HepG2 (cell line): Measurements from ENCODE around the gene SNAI3. TPM values are rescaled to one million over a fixed set of nuclear protein-coding genes. Genes with fewer than 3 reads are reported as not detected.

ENCODE experiments used
- CCAR2 ChIP-seq: fragments of 200-400 bp; formaldehyde crosslinking; optimal IDR thresholded peaks from 2 replicates; pipeline ENCODE3; 2018; ENCODE audit warnings: low read depth, mild to moderate bottlenecking, low read length, moderate library complexity
- FLYWCH1 ChIP-seq: sonication (generic); formaldehyde crosslinking; IDR thresholded peaks from 2 replicates; pipeline ENCODE4 v1.8.1; 2023; ENCODE audit warnings: mild to moderate bottlenecking, missing genetic modification reagents
- FOXO1 ChIP-seq: sonication (generic); formaldehyde crosslinking; IDR thresholded peaks from 2 replicates; pipeline ENCODE4 v1.4.0; 2020; ENCODE audit warnings: missing genetic modification reagents
- GATAD1 ChIP-seq: IDR thresholded peaks from 2 replicates; pipeline ENCODE4 v1.6.1; 2016; ENCODE audit warnings: missing genetic modification reagents, missing compliant biosample characterization
- GATAD2A ChIP-seq: IDR thresholded peaks from 2 replicates; pipeline ENCODE4 v1.6.1; 2016
- HHEX ChIP-seq: IDR thresholded peaks from 2 replicates; pipeline ENCODE4 v1.6.1; 2016; ENCODE audit warnings: control low read depth
- HOXA7 ChIP-seq: sonication (generic); formaldehyde crosslinking; IDR thresholded peaks from 2 replicates; pipeline ENCODE4 v1.8.1; 2022; ENCODE audit warnings: mild to moderate bottlenecking, missing genetic modification reagents, moderate library complexity
- IRX3 ChIP-seq: sonication (generic); formaldehyde crosslinking; IDR thresholded peaks from 2 replicates; pipeline ENCODE4 v1.8.1; 2023; ENCODE audit warnings: mild to moderate bottlenecking, low read depth, missing genetic modification reagents, borderline replicate concordance
- MAFK ChIP-seq, 2 experiments: IDR thresholded peaks in 1 of 2; conservative IDR thresholded peaks in 1 of 2; 2 replicates each; pipeline ENCODE4 v1.6.1; 2011; ENCODE audit warnings: improper control_type of control experiment in 2 of 2, low read length in 2 of 2
- POLR2A ChIP-seq, 2 experiments: IDR thresholded peaks; 2 replicates each; pipeline ENCODE4 v1.6.1; 2011; ENCODE audit warnings: low read depth in 2 of 2, low read length in 2 of 2, mild to moderate bottlenecking in 1 of 2, moderate library complexity in 1 of 2; ENCODE audit not compliant: insufficient read depth in 1 of 2
- PRMT3 ChIP-seq: sonication (generic); formaldehyde crosslinking; IDR thresholded peaks from 2 replicates; pipeline ENCODE4 v1.8.1; 2022; ENCODE audit warnings: low read depth, mild to moderate bottlenecking, moderate library complexity, missing genetic modification reagents, borderline replicate concordance
- SSRP1 ChIP-seq: IDR thresholded peaks from 2 replicates; pipeline ENCODE4 v1.6.1; 2016; ENCODE audit warnings: control low read depth
- ZMAT3 ChIP-seq: sonication (generic); formaldehyde crosslinking; conservative IDR thresholded peaks from 2 replicates; pipeline ENCODE4 v1.7.0; 2021; ENCODE audit warnings: missing genetic modification reagents
- ZNF224 ChIP-seq: sonication (generic); formaldehyde crosslinking; IDR thresholded peaks from 2 replicates; pipeline ENCODE4 v1.5.0; 2020; ENCODE audit warnings: mild to moderate bottlenecking, missing genetic modification reagents
- ZNF3 ChIP-seq: IDR thresholded peaks from 2 replicates; pipeline ENCODE4 v1.7.0; 2017; ENCODE audit warnings: inconsistent platforms
- ZNF547 ChIP-seq: sonication (generic); formaldehyde crosslinking; IDR thresholded peaks from 2 replicates; pipeline ENCODE4 v1.5.1; 2020; ENCODE audit warnings: mild to moderate bottlenecking, missing genetic modification reagents
- ZNF644 ChIP-seq: IDR thresholded peaks from 2 replicates; pipeline ENCODE4 v1.6.1; 2016; ENCODE audit warnings: low read depth
- polyA plus RNA-seq, 8 experiments: library from polyadenylated mRNA; depleted of rRNA in 3 of 8; stranded (reverse) in 7 of 8; unstranded in 1 of 8; fragments of >200 nt; fragmentation: Illumina TruSeq in 4 of 8; extraction: Trizol in 4 of 8; gene quantifications; 2 replicates each; pipeline versions ENCODE4 v1.2.1 to v1.2.3, GENCODE V29; 2011 to 2016; ENCODE audit warnings: low read depth in 4 of 8, missing spikeins in 1 of 8, mixed read lengths in 1 of 8; ENCODE audit not compliant: insufficient read depth in 1 of 8
- total RNA-seq, 5 experiments: library from RNA; depleted of rRNA; stranded (reverse); fragments of >200 nt; fragmentation: Illumina TruSeq; extraction: Trizol; gene quantifications; 2 replicates each; pipeline ENCODE4 v1.2.3, GENCODE V29; 2016; ENCODE audit warnings: low read depth in 1 of 5
- TF ChIP-seq, protein P1 (sequence below): IDR thresholded peaks from 2 replicates; pipeline ENCODE4 v1.6.1; 2016; ENCODE audit warnings: control low read depth
- TF ChIP-seq, protein P2 (sequence below): sonication (generic); formaldehyde crosslinking; IDR thresholded peaks from 2 replicates; pipeline ENCODE4 v1.5.1; 2020; ENCODE audit warnings: mild to moderate bottlenecking, missing genetic modification reagents, moderate library complexity
- TF ChIP-seq, protein P3 (sequence below): sonication (generic); formaldehyde crosslinking; IDR thresholded peaks from 2 replicates; pipeline ENCODE4 v1.4.0; 2020; ENCODE audit warnings: mild to moderate bottlenecking, missing genetic modification reagents
- TF ChIP-seq, protein P4 (sequence below): sonication (generic); formaldehyde crosslinking; IDR thresholded peaks from 2 replicates; pipeline ENCODE4 v1.8.0; 2022; ENCODE audit warnings: missing genetic modification reagents, mild to moderate bottlenecking, inconsistent platforms, borderline replicate concordance
- TF ChIP-seq, protein P5 (sequence below): sonication (generic); formaldehyde crosslinking; IDR thresholded peaks from 2 replicates; pipeline ENCODE4 v1.5.1; 2020; ENCODE audit warnings: missing genetic modification reagents, mild to moderate bottlenecking, borderline replicate concordance
- TF ChIP-seq, protein P6 (sequence below): sonication (generic); formaldehyde crosslinking; IDR thresholded peaks from 2 replicates; pipeline ENCODE4 v1.5.0; 2020; ENCODE audit warnings: mild to moderate bottlenecking, missing genetic modification reagents, moderate library complexity

The SNAI3 gene
- total and polyA plus RNA-seq, 2 of the 13 experiments (the other 11 are each of a cell fraction or from before 2014, with no cell fraction given): 0.09 to 0.18 TPM

DNA sequence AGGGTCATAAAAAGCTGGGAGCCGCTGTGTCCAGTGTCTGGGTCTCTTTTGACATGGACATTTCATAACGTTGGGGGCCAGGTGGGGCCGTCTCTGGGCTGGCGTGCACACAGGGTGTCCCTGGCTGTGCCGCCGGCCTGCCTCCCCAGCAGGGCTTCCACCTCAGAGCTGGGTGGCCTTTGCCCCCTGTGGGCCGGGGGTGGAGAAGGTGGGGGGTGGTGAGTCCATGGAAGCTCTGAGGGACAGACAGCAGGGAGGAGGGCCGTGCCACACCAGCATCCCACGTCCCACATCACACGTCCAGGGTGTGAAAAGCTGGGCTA is 908 bp upstream of the SNAI3 start (continued):
- TF ChIP-seq PRMT3 (CRISPR knock-in tag) (no peak), SSRP1 (no peak), GATAD1 (CRISPR knock-in tag) (no peak), HHEX (CRISPR knock-in tag) (no peak), POLR2A (IDR thresholded peaks at IDR 0.05; ENCODE audit: insufficient read depth in 1 of 2, low read depth in 2 of 2, low read length in 2 of 2) (no peak), ZNF547 (CRISPR knock-in tag) (no peak), IRX3 (CRISPR knock-in tag) (no peak), CCAR2 (no peak), ZMAT3 (CRISPR knock-in tag) (no peak; the same call in 1 of the 2 replicates), ZNF3 (no peak), ZNF224 (CRISPR knock-in tag) (no peak), HOXA7 (no peak), FOXO1 (no peak; the same call in 1 of the 2 replicates), GATAD2A (CRISPR knock-in tag) (peak; percentile 41), MAFK (conservative IDR thresholded peaks at IDR 0.05 in 1 of 2, IDR thresholded peaks at IDR 0.05 in 1 of 2; ENCODE audit: low read length in 2 of 2) (no peak), FLYWCH1 (CRISPR knock-in tag) (no peak), ZNF644 (CRISPR knock-in tag) (no peak)
- TF ChIP-seq, protein P1, sequence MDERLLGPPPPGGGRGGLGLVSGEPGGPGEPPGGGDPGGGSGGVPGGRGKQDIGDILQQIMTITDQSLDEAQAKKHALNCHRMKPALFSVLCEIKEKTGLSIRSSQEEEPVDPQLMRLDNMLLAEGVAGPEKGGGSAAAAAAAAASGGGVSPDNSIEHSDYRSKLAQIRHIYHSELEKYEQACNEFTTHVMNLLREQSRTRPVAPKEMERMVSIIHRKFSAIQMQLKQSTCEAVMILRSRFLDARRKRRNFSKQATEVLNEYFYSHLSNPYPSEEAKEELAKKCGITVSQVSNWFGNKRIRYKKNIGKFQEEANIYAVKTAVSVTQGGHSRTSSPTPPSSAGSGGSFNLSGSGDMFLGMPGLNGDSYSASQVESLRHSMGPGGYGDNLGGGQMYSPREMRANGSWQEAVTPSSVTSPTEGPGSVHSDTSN (CRISPR knock-in tag): no peak
- TF ChIP-seq, protein P2, sequence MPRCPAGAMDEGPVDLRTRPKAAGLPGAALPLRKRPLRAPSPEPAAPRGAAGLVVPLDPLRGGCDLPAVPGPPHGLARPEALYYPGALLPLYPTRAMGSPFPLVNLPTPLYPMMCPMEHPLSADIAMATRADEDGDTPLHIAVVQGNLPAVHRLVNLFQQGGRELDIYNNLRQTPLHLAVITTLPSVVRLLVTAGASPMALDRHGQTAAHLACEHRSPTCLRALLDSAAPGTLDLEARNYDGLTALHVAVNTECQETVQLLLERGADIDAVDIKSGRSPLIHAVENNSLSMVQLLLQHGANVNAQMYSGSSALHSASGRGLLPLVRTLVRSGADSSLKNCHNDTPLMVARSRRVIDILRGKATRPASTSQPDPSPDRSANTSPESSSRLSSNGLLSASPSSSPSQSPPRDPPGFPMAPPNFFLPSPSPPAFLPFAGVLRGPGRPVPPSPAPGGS: no peak
- TF ChIP-seq, protein P3, sequence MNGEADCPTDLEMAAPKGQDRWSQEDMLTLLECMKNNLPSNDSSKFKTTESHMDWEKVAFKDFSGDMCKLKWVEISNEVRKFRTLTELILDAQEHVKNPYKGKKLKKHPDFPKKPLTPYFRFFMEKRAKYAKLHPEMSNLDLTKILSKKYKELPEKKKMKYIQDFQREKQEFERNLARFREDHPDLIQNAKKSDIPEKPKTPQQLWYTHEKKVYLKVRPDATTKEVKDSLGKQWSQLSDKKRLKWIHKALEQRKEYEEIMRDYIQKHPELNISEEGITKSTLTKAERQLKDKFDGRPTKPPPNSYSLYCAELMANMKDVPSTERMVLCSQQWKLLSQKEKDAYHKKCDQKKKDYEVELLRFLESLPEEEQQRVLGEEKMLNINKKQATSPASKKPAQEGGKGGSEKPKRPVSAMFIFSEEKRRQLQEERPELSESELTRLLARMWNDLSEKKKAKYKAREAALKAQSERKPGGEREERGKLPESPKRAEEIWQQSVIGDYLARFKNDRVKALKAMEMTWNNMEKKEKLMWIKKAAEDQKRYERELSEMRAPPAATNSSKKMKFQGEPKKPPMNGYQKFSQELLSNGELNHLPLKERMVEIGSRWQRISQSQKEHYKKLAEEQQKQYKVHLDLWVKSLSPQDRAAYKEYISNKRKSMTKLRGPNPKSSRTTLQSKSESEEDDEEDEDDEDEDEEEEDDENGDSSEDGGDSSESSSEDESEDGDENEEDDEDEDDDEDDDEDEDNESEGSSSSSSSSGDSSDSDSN (CRISPR knock-in tag): no peak
- TF ChIP-seq, protein P4, sequence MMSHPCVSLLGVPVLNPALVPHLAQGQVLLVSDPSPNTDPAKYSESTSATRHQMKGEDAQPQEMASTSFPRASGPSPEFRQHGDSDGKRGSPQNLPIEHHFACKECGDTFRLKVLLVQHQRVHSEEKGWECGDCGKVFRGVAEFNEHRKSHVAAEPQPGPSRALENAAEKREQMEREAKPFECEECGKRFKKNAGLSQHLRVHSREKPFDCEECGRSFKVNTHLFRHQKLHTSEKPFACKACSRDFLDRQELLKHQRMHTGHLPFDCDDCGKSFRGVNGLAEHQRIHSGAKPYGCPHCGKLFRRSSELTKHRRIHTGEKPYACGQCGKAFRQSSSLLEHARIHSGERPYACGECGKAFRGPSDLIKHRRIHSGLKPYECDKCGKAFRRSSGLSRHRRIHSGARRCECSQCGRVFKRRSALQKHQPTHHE (CRISPR knock-in tag): no peak
- TF ChIP-seq, protein P5, sequence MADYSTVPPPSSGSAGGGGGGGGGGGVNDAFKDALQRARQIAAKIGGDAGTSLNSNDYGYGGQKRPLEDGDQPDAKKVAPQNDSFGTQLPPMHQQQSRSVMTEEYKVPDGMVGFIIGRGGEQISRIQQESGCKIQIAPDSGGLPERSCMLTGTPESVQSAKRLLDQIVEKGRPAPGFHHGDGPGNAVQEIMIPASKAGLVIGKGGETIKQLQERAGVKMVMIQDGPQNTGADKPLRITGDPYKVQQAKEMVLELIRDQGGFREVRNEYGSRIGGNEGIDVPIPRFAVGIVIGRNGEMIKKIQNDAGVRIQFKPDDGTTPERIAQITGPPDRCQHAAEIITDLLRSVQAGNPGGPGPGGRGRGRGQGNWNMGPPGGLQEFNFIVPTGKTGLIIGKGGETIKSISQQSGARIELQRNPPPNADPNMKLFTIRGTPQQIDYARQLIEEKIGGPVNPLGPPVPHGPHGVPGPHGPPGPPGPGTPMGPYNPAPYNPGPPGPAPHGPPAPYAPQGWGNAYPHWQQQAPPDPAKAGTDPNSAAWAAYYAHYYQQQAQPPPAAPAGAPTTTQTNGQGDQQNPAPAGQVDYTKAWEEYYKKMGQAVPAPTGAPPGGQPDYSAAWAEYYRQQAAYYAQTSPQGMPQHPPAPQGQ (CRISPR knock-in tag): no peak
- TF ChIP-seq, protein P6, sequence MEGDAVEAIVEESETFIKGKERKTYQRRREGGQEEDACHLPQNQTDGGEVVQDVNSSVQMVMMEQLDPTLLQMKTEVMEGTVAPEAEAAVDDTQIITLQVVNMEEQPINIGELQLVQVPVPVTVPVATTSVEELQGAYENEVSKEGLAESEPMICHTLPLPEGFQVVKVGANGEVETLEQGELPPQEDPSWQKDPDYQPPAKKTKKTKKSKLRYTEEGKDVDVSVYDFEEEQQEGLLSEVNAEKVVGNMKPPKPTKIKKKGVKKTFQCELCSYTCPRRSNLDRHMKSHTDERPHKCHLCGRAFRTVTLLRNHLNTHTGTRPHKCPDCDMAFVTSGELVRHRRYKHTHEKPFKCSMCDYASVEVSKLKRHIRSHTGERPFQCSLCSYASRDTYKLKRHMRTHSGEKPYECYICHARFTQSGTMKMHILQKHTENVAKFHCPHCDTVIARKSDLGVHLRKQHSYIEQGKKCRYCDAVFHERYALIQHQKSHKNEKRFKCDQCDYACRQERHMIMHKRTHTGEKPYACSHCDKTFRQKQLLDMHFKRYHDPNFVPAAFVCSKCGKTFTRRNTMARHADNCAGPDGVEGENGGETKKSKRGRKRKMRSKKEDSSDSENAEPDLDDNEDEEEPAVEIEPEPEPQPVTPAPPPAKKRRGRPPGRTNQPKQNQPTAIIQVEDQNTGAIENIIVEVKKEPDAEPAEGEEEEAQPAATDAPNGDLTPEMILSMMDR (CRISPR knock-in tag): peak; percentile 37
